HCT116 (cell line): ENCODE measurements around the gene RGL2. TPM values are rescaled to one million over a fixed set of nuclear protein-coding genes. Genes with fewer than 3 reads are reported as not detected.

Experiments used
- ATAC-seq: fragments of 200-7000 bp; cut with Tn5 transposase; 2 replicates; pipeline ENCODE4 v1.9.1; 2020; ENCODE audit warnings: mild to moderate bottlenecking, moderate library complexity
- BruUV-seq: library from RNA; stranded (reverse); fragments of 400-500 nt; replicated peaks from 2 replicates; lab custom pipeline; 2021; lab: Mats Ljungman, UMichigan
- CTCF ChIA-PET: fragments of 300-600 bp; sonication (Branson Sonifier 250); formaldehyde crosslinking; loops from one replicate; lab custom pipeline; 2021; ENCODE audit warnings: antibody characterized with exemption; lab: Charles Lee
- POLR2A ChIA-PET: fragments of 300-600, 350-600 bp; sonication (Branson Sonifier 250); formaldehyde crosslinking; loops from one replicate; lab custom pipeline; 2021; ENCODE audit warnings: antibody characterized with exemption; lab: Charles Lee
- RAD21 ChIA-PET, 2 experiments: fragments of 300-600 bp; sonication (Branson Sonifier 250); formaldehyde crosslinking; loops; one replicate each; lab custom pipeline; 2023; ENCODE audit warnings: low total read pairs in 2 of 2; ENCODE audit not compliant: uncharacterized antibody in 2 of 2, unreplicated experiment in 2 of 2, low non-redundant PET in 1 of 2; lab: Charles Lee
- DNase-seq: peaks from one replicate; pipeline ENCODE4 v3.0.0-alpha.2; 2010; ENCODE audit warnings: low read depth, low spot score
- H2AFZ ChIP-seq: fragments of 200-600 bp; shearing (Covaris generic), sonication (generic); 2 replicates; pipeline ENCODE4 v1.6.1; 2017; ENCODE audit warnings: low read depth, mixed run types, mixed read lengths, antibody characterized with exemption, low read length; ENCODE audit not compliant: poor library complexity, severe bottlenecking
- H3K27ac ChIP-seq: 2 replicates; pipeline ENCODE4 v1.5.1; 2012; ENCODE audit warnings: low read depth, low read length
- H3K27me3 ChIP-seq: fragments of 200-600 bp; sonication (generic); 2 replicates; pipeline ENCODE4 v1.6.1; 2016; ENCODE audit warnings: mixed run types, low read length, mixed read lengths; ENCODE audit not compliant: insufficient read depth
- H3K36me3 ChIP-seq, 2 experiments: fragments of 200-500 bp in 1 of 2; fragments of 200-600 bp in 1 of 2; sonication (Bioruptor generic) in 1 of 2; sonication (generic) in 1 of 2; 2 replicates each; pipeline versions ENCODE4 v1.5.1 to v1.6.1; 2014 to 2016; ENCODE audit warnings: low read length in 2 of 2, inconsistent platforms in 1 of 2, mixed read lengths in 1 of 2, mixed run types in 1 of 2; ENCODE audit not compliant: insufficient read depth in 2 of 2, control insufficient read depth in 1 of 2
- H3K4me1 ChIP-seq, 2 experiments: fragments of 200-600 bp in 1 of 2; sonication (generic) in 1 of 2; 2 replicates each; pipeline versions ENCODE4 v1.5.1 to v1.6.1; 2012 to 2017; ENCODE audit warnings: low read length in 2 of 2, inconsistent platforms in 1 of 2, mild to moderate bottlenecking in 1 of 2, mixed read lengths in 1 of 2, mixed run types in 1 of 2, moderate library complexity in 1 of 2; ENCODE audit not compliant: insufficient read depth in 2 of 2, control insufficient read depth in 1 of 2
- H3K4me2 ChIP-seq: fragments of 200-600 bp; sonication (generic); 2 replicates; pipeline ENCODE4 v1.6.1; 2017; ENCODE audit warnings: mixed run types, low read length, mixed read lengths
- H3K4me3 ChIP-seq, 2 experiments: fragments of 200-600 bp in 1 of 2; sonication (generic) in 1 of 2; replicated peaks in 1 of 2; 2 replicates each; pipeline ENCODE4 v1.5.1; 2011 to 2016; ENCODE audit warnings: low read length in 2 of 2, control low read depth in 1 of 2, low read depth in 1 of 2, mild to moderate bottlenecking in 1 of 2, mixed read lengths in 1 of 2, mixed run types in 1 of 2
- H3K79me2 ChIP-seq: fragments of 200-600 bp; sonication (generic); 2 replicates; pipeline ENCODE4 v1.6.1; 2017; ENCODE audit warnings: mild to moderate bottlenecking, mixed run types, low read length, moderate library complexity, mixed read lengths; ENCODE audit not compliant: insufficient read depth
- H3K9ac ChIP-seq: fragments of 200-600 bp; sonication (generic); 2 replicates; pipeline ENCODE4 v1.6.1; 2016; ENCODE audit warnings: low read length, mixed read lengths
- H3K9me2 ChIP-seq: fragments of 200-600 bp; sonication (generic), shearing (Covaris generic); 2 replicates; pipeline ENCODE4 v1.6.1; 2017; ENCODE audit warnings: mixed run types, mild to moderate bottlenecking, moderate library complexity; ENCODE audit not compliant: insufficient read depth
- H3K9me3 ChIP-seq, 2 experiments: fragments of 200-500 bp in 1 of 2; fragments of 200-600 bp in 1 of 2; sonication (Bioruptor generic) in 1 of 2; sonication (generic) in 1 of 2; 2 replicates each; pipeline ENCODE4 v1.6.1; 2014 to 2017; ENCODE audit warnings: low read length in 2 of 2, mixed read lengths in 2 of 2, inconsistent platforms in 1 of 2, low read depth in 1 of 2, mild to moderate bottlenecking in 1 of 2, mixed run types in 1 of 2, moderate library complexity in 1 of 2; ENCODE audit not compliant: control insufficient read depth in 1 of 2, insufficient read depth in 1 of 2
- H4K20me1 ChIP-seq: fragments of 200-600 bp; sonication (generic), shearing (Covaris generic); 2 replicates; pipeline ENCODE4 v1.6.1; 2017; ENCODE audit warnings: mixed run types, mild to moderate bottlenecking, moderate library complexity; ENCODE audit not compliant: insufficient read depth
- ATF3 ChIP-seq: IDR thresholded peaks from 2 replicates; pipeline ENCODE4 v1.6.1; 2012
- CEBPB ChIP-seq: IDR thresholded peaks from 2 replicates; pipeline ENCODE4 v1.6.1; 2012; ENCODE audit warnings: low read depth
- CTCF ChIP-seq, 3 experiments: fragments of 200-600 bp in 1 of 3; sonication (generic) in 1 of 3; IDR thresholded peaks in 2 of 3; conservative IDR thresholded peaks in 1 of 3; 2 replicates each; pipeline ENCODE4 v1.5.1; 2012 to 2017; ENCODE audit warnings: low read depth in 2 of 3, low read length in 2 of 3, antibody characterized with exemption in 1 of 3, borderline replicate concordance in 1 of 3, control low read depth in 1 of 3, mild to moderate bottlenecking in 1 of 3, mixed read lengths in 1 of 3, mixed run types in 1 of 3, moderate library complexity in 1 of 3; ENCODE audit not compliant: insufficient read depth in 1 of 3
- EGR1 ChIP-seq: IDR thresholded peaks from 2 replicates; pipeline ENCODE4 v1.6.1; 2012; ENCODE audit warnings: low read depth
- ELF1 ChIP-seq: IDR thresholded peaks from 2 replicates; pipeline ENCODE4 v1.6.1; 2012; ENCODE audit warnings: low read depth, borderline replicate concordance
- JUND ChIP-seq: IDR thresholded peaks from 2 replicates; pipeline ENCODE4 v1.6.1; 2012
- POLR2AphosphoS5 ChIP-seq: IDR thresholded peaks from 2 replicates; pipeline ENCODE4 v1.6.1; 2011; ENCODE audit warnings: mild to moderate bottlenecking, low read depth, low read length, moderate library complexity
- REST ChIP-seq: IDR thresholded peaks from 2 replicates; pipeline ENCODE4 v1.6.1; 2012; ENCODE audit warnings: low read depth
- SRF ChIP-seq: IDR thresholded peaks from 2 replicates; pipeline ENCODE4 v1.6.1; 2012; ENCODE audit warnings: low read depth
- TCF7L2 ChIP-seq: IDR thresholded peaks from 2 replicates; pipeline ENCODE4 v1.7.0; 2011; ENCODE audit warnings: borderline replicate concordance, inconsistent platforms; ENCODE audit not compliant: insufficient read depth, insufficient read length; ENCODE audit errors: extremely low read depth
- ZBTB33 ChIP-seq: IDR thresholded peaks from 2 replicates; pipeline ENCODE4 v1.6.1; 2011; ENCODE audit warnings: mild to moderate bottlenecking, low read length, moderate library complexity; ENCODE audit not compliant: insufficient replicate concordance; ENCODE audit errors: extremely low read depth
- ZFX ChIP-seq: fragments of 450-650 bp; IDR thresholded peaks from 2 replicates; pipeline ENCODE4 v1.6.1; 2017
- ZNF274 ChIP-seq: fragments of 200-500 bp; sonication (Bioruptor generic); IDR thresholded peaks from 2 replicates; pipeline ENCODE4 v1.6.1; 2014; ENCODE audit warnings: mild to moderate bottlenecking, low read depth, low read length, inconsistent platforms
- intact Hi-C: fragments of 100-400 bp; cut with micrococcal nuclease; formaldehyde crosslinking; loops from 2 replicates; pipeline ENCODE4 v1.10.0; 2022
- total RNA-seq: library from RNA; stranded (reverse); gene quantifications from one replicate; pipeline ENCODE4 v1.2.1, GENCODE V29; 2021; ENCODE audit not compliant: unreplicated experiment

Gene RGL2
- total RNA-seq, 1 experiment from 2014 or later = 53.4 TPM

GRCh38 chr6:33247977-33248642 is 50.6 kb downstream of the RGL2 start (continued):
- peak; percentile 76 to 85 (median 78) for TF ChIP-seq CTCF (IDR thresholded peaks at IDR 0.05 in 2 of 3, conservative IDR thresholded peaks at IDR 0.05 in 1 of 3; ENCODE audit: borderline replicate concordance in 1 of 3, insufficient read depth in 1 of 3, low read depth in 2 of 3, low read length in 2 of 3)
- no peak for TF ChIP-seq CEBPB
- no peak for TF ChIP-seq POLR2AphosphoS5

GRCh38 chr6:33243476-33243875 is 55.3 kb downstream of the RGL2 start:
- Histone ChIP-seq H3K36me3 (no peaks in the 10 kb centered on the region), H2AFZ (no peak overlapping the region), H3K4me3 (no peak overlapping the region), H3K27ac (no peak overlapping the region), H3K9me2 (no peaks in the 10 kb centered on the region), H3K27me3 (no peaks in the 10 kb centered on the region), H3K9me3 (no peaks in the 10 kb centered on the region), H3K4me2 (no peak overlapping the region), H4K20me1 (no peaks in the 10 kb centered on the region), H3K9ac (no peak overlapping the region), H3K79me2 (no peaks in the 10 kb centered on the region), H3K4me1 (peaks cover 6 to 16% of the 10 kb centered on the region in 2 experiments; a peak in 3 of 4 replicates)
- ATAC-seq = no peak
- CTCF ChIA-PET = no interaction called here
- POLR2A ChIA-PET = no interaction called here
- DNase-seq = no peak
- RAD21 ChIA-PET = no interaction called here
- BruUV-seq = no TSS peak
- intact Hi-C loops = no loop called here
- no peak for TF ChIP-seq ELF1
- no peak for TF ChIP-seq CTCF (IDR thresholded peaks at IDR 0.05 in 2 of 3, conservative IDR thresholded peaks at IDR 0.05 in 1 of 3; ENCODE audit: borderline replicate concordance in 1 of 3, insufficient read depth in 1 of 3, low read depth in 2 of 3, low read length in 2 of 3)
- TF ChIP-seq ZFX = no peak
- no peak for TF ChIP-seq ZBTB33
- TF ChIP-seq ATF3 = no peak
- TF ChIP-seq SRF = no peak
- no peak for TF ChIP-seq JUND
- TF ChIP-seq EGR1 = no peak
- no peak for TF ChIP-seq TCF7L2
- no peak for TF ChIP-seq POLR2AphosphoS5
- no peak for TF ChIP-seq REST
- TF ChIP-seq ZNF274 = no peak
